H9 (cell line): ENCODE measurements around the gene INTS12. TPM values are rescaled to one million over a fixed set of nuclear protein-coding genes. Genes with fewer than 3 reads are reported as not detected.

Experiments used
- DNase-seq: peaks from one replicate; pipeline ENCODE4 v3.0.0-alpha.2; 2017
- H2AFZ ChIP-seq: one replicate; pipeline ENCODE4 v1.6.1; 2013; ENCODE audit warnings: mild to moderate bottlenecking, low read length, control low read depth, moderate library complexity
- H2AK5ac ChIP-seq: 2 replicates; pipeline ENCODE4 v1.6.1; 2013; ENCODE audit warnings: low read length, control low read depth, mixed read lengths; ENCODE audit not compliant: insufficient read length
- H2BK120ac ChIP-seq: one replicate; pipeline ENCODE4 v1.6.1; 2013; ENCODE audit warnings: low read depth, mild to moderate bottlenecking, low read length, control low read depth, inconsistent platforms; ENCODE audit not compliant: poor library complexity, severe bottlenecking
- H2BK12ac ChIP-seq: 2 replicates; pipeline ENCODE4 v1.6.1; 2013; ENCODE audit warnings: low read length, control low read depth, mixed read lengths, low read depth; ENCODE audit not compliant: insufficient read length
- H2BK15ac ChIP-seq: 2 replicates; pipeline ENCODE4 v1.6.1; 2013; ENCODE audit warnings: low read depth, low read length, control low read depth
- H2BK20ac ChIP-seq: one replicate; pipeline ENCODE4 v1.6.1; 2013; ENCODE audit warnings: low read depth, mild to moderate bottlenecking, low read length, control low read depth, inconsistent platforms; ENCODE audit not compliant: poor library complexity, severe bottlenecking
- H2BK5ac ChIP-seq: 2 replicates; pipeline ENCODE4 v1.6.1; 2013; ENCODE audit warnings: low read length, control low read depth, mixed read lengths; ENCODE audit not compliant: insufficient read length
- H3K14ac ChIP-seq: 2 replicates; pipeline ENCODE4 v1.6.1; 2013; ENCODE audit warnings: low read length, control low read depth; ENCODE audit not compliant: insufficient read depth
- H3K18ac ChIP-seq: 2 replicates; pipeline ENCODE4 v1.6.1; 2013; ENCODE audit warnings: low read depth, mild to moderate bottlenecking, mixed read lengths, low read length, control low read depth; ENCODE audit not compliant: insufficient read length
- H3K23ac ChIP-seq: 2 replicates; pipeline ENCODE4 v1.6.1; 2013; ENCODE audit warnings: low read length, control low read depth, mixed read lengths, low read depth; ENCODE audit not compliant: insufficient read length
- H3K23me2 ChIP-seq: 2 replicates; pipeline ENCODE4 v1.6.1; 2013; ENCODE audit warnings: low read depth, mild to moderate bottlenecking, mixed read lengths, low read length, control low read depth; ENCODE audit not compliant: insufficient read length, poor library complexity, severe bottlenecking
- H3K27ac ChIP-seq: 2 replicates; pipeline ENCODE4 v1.5.1; 2013; ENCODE audit warnings: low read length, control low read depth, mixed read lengths, low read depth; ENCODE audit not compliant: insufficient read length
- H3K27me3 ChIP-seq: 2 replicates; pipeline ENCODE4 v1.6.1; 2013; ENCODE audit warnings: low read length, control low read depth, inconsistent platforms; ENCODE audit not compliant: insufficient read depth
- H3K4ac ChIP-seq: 2 replicates; pipeline ENCODE4 v1.6.1; 2013; ENCODE audit warnings: low read depth, mild to moderate bottlenecking, control low read depth, inconsistent platforms, low read length, moderate library complexity
- H3K4me1 ChIP-seq: 2 replicates; pipeline ENCODE4 v1.6.1; 2013; ENCODE audit warnings: low read length, control low read depth, inconsistent platforms; ENCODE audit not compliant: insufficient read depth
- H3K4me2 ChIP-seq: 2 replicates; pipeline ENCODE4 v1.6.1; 2013; ENCODE audit warnings: low read length, control low read depth, mixed read lengths; ENCODE audit not compliant: insufficient read length, insufficient read depth
- H3K56ac ChIP-seq: 2 replicates; pipeline ENCODE4 v1.6.1; 2013; ENCODE audit warnings: low read depth, mild to moderate bottlenecking, mixed read lengths, low read length, control low read depth; ENCODE audit not compliant: insufficient read length
- H3K79me1 ChIP-seq: 2 replicates; pipeline ENCODE4 v1.6.1; 2013; ENCODE audit warnings: low read depth, mild to moderate bottlenecking, moderate library complexity, low read length, control low read depth, inconsistent platforms; ENCODE audit not compliant: insufficient read depth, poor library complexity, severe bottlenecking
- H3K79me2 ChIP-seq: 2 replicates; pipeline ENCODE4 v1.6.1; 2013; ENCODE audit warnings: low read length, control low read depth, inconsistent platforms; ENCODE audit not compliant: insufficient read depth
- H3K9ac ChIP-seq: 2 replicates; pipeline ENCODE4 v1.6.1; 2013; ENCODE audit warnings: low read length, control low read depth, mixed read lengths; ENCODE audit not compliant: insufficient read length; ENCODE audit errors: extremely low read depth
- H3K9me3 ChIP-seq: one replicate; pipeline ENCODE4 v1.6.1; 2013; ENCODE audit warnings: low read depth, low read length, inconsistent platforms; ENCODE audit not compliant: control insufficient read depth
- H3T11ph ChIP-seq: one replicate; pipeline ENCODE4 v1.6.1; 2013; ENCODE audit warnings: mild to moderate bottlenecking, low read length, control low read depth, inconsistent platforms
- H4K20me1 ChIP-seq: one replicate; pipeline ENCODE4 v1.6.1; 2013; ENCODE audit not compliant: control insufficient read depth, insufficient read length, insufficient read depth
- H4K5ac ChIP-seq: 2 replicates; pipeline ENCODE4 v1.6.1; 2013; ENCODE audit warnings: low read depth, mild to moderate bottlenecking, mixed read lengths, low read length, control low read depth; ENCODE audit not compliant: insufficient read length
- H4K8ac ChIP-seq: replicated peaks from 2 replicates; pipeline ENCODE4 v1.6.1; 2013; ENCODE audit warnings: low read length, control low read depth, mixed read lengths, low read depth; ENCODE audit not compliant: insufficient read length
- H4K91ac ChIP-seq: 2 replicates; pipeline ENCODE4 v1.6.1; 2013; ENCODE audit warnings: low read depth, mild to moderate bottlenecking, moderate library complexity, mixed read lengths, low read length, control low read depth; ENCODE audit not compliant: insufficient read length
- H3K27ac Mint-ChIP-seq, 3 experiments: 2 replicates in 2 of 3; 3 replicates in 1 of 3; pipeline ENCODE4 v1.8.0; 2020 to 2021; ENCODE audit warnings: mixed read lengths in 3 of 3, mild to moderate bottlenecking in 1 of 3, moderate library complexity in 1 of 3
- H3K27me3 Mint-ChIP-seq: 2 replicates; pipeline ENCODE4 v1.8.0; 2021; ENCODE audit warnings: low read depth, mild to moderate bottlenecking, moderate library complexity, mixed read lengths
- H3K36me3 Mint-ChIP-seq, 3 experiments: 2 replicates in 2 of 3; 3 replicates in 1 of 3; pipeline ENCODE4 v1.8.0; 2020 to 2021; ENCODE audit warnings: low read depth in 3 of 3, mixed read lengths in 3 of 3; ENCODE audit not compliant: insufficient read depth in 1 of 3
- H3K4me1 Mint-ChIP-seq, 2 experiments: 2 replicates each; pipeline ENCODE4 v1.8.0; 2020; ENCODE audit warnings: mixed read lengths in 2 of 2
- H3K4me3 Mint-ChIP-seq, 2 experiments: 2 replicates in 1 of 2; 3 replicates in 1 of 2; pipeline ENCODE4 v1.8.0; 2020 to 2021; ENCODE audit warnings: mild to moderate bottlenecking in 2 of 2, mixed read lengths in 2 of 2, moderate library complexity in 1 of 2
- H3K9me3 Mint-ChIP-seq, 2 experiments: 2 replicates in 1 of 2; 3 replicates in 1 of 2; pipeline ENCODE4 v1.8.0; 2020; ENCODE audit warnings: mild to moderate bottlenecking in 2 of 2, mixed read lengths in 2 of 2, moderate library complexity in 1 of 2
- CTCF ChIP-seq: fragments of 200-600 bp; sonication (generic); conservative IDR thresholded peaks from 3 replicates; pipeline ENCODE4 v1.8.0; 2021; ENCODE audit warnings: antibody characterized with exemption, mild to moderate bottlenecking
- WGBS: extraction: QIAGEN DNeasy Blood & Tissue Kit; methylation state at CpG from one replicate; pipeline ENCODE4 v1.1.7; 2013; ENCODE audit warnings: missing lambda C conversion rate, low lambda C conversion rate, mixed read lengths; ENCODE audit not compliant: insufficient read length; ENCODE audit errors: extremely low coverage; 5-methylcytosine and 5-hydroxymethylcytosine counted together
- total RNA-seq: library from RNA; stranded (reverse); gene quantifications from 2 replicates; pipeline ENCODE4 v1.2.1, GENCODE V29; 2021

The INTS12 gene
- total RNA-seq, 1 experiment from 2014 or later: 15.6 TPM

GRCh38 chr4:105714071-105714521 is 5.6 kb upstream of the INTS12 start:
- H3K27ac Mint-ChIP-seq: no peak overlapping the region
- H3K4me3 Mint-ChIP-seq: no peak overlapping the region
- H3K36me3 Mint-ChIP-seq: peaks cover 9 to 20% (median 12%) of the 10 kb centered on the region in 3 experiments
- H3K9ac ChIP-seq: no peak overlapping the region
- H3K27ac ChIP-seq: no peak overlapping the region
- H3K56ac ChIP-seq: no peak overlapping the region
- H2BK15ac ChIP-seq: no peak overlapping the region
- H4K8ac ChIP-seq: no peak overlapping the region
- H3K23ac ChIP-seq: no peak overlapping the region
- peaks cover 6 to 7% of the 10 kb centered on the region in 2 experiments; a peak in 3 of 5 replicates for H3K9me3 Mint-ChIP-seq
- no CpG with 5 or more reads among the region's 5 CpGs for WGBS
- no peaks in the 10 kb centered on the region for H3K79me1 ChIP-seq
- no peak overlapping the region for H2AFZ ChIP-seq
- no peak overlapping the region for H4K91ac ChIP-seq
- H3K4me2 ChIP-seq: no peak overlapping the region
- DNase-seq: no peak
- no peak overlapping the region for H3K14ac ChIP-seq
- H2BK5ac ChIP-seq: no peak overlapping the region
- no peak overlapping the region for H3T11ph ChIP-seq
- H3K79me2 ChIP-seq: no peaks in the 10 kb centered on the region; the same call in 1 of the 2 replicates
- no peaks in the 10 kb centered on the region for H3K4me1 ChIP-seq
- H3K27me3 ChIP-seq: no peaks in the 10 kb centered on the region
- H2BK12ac ChIP-seq: no peak overlapping the region
- H3K4ac ChIP-seq: no peak overlapping the region
- H3K27me3 Mint-ChIP-seq: no peaks in the 10 kb centered on the region
- H3K23me2 ChIP-seq: no peaks in the 10 kb centered on the region
- no peaks in the 10 kb centered on the region for H4K20me1 ChIP-seq
- H3K9me3 ChIP-seq: no peaks in the 10 kb centered on the region
- peaks cover 2 to 4% of the 10 kb centered on the region in 2 experiments; a peak in 2 of 4 replicates for H3K4me1 Mint-ChIP-seq
- no peak overlapping the region for H2AK5ac ChIP-seq
- TF ChIP-seq CTCF: no peak
- H2BK20ac ChIP-seq: no peak overlapping the region
- no peak overlapping the region for H4K5ac ChIP-seq
- no peak overlapping the region for H3K18ac ChIP-seq
- H2BK120ac ChIP-seq: no peak overlapping the region
